ENCODE results near the gene AK8.

AK8 gene

DNA sequence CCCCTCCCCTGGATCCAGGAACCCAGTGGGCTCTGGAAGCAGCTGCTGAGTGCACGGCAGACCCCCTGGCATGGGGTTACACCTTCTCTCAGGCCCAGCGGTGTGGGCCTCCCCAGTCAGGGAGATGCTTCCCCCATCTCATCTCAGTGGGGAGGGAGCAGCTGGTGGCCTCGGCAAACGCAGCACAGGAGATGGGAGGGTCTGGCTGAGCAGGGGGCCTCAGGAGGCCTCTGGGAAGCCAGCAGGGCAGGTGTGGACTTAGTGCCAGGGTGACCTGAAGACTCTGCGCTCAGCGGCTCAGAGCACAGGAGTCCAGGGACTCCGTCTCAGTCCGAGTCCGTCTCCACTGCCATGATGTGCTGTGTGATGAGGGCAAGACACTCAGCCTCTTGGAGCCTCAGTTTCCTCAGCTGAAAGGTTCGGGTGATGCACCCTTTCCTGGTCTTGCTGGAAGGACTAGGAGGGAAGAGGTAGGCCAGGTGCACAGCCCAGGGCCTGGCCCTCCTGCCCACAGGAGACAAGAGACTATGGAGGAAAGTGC is 107.2 kb downstream of the AK8 start:
- DNase-seq (ENCODE audit: low spot score), result no peak

DNA sequence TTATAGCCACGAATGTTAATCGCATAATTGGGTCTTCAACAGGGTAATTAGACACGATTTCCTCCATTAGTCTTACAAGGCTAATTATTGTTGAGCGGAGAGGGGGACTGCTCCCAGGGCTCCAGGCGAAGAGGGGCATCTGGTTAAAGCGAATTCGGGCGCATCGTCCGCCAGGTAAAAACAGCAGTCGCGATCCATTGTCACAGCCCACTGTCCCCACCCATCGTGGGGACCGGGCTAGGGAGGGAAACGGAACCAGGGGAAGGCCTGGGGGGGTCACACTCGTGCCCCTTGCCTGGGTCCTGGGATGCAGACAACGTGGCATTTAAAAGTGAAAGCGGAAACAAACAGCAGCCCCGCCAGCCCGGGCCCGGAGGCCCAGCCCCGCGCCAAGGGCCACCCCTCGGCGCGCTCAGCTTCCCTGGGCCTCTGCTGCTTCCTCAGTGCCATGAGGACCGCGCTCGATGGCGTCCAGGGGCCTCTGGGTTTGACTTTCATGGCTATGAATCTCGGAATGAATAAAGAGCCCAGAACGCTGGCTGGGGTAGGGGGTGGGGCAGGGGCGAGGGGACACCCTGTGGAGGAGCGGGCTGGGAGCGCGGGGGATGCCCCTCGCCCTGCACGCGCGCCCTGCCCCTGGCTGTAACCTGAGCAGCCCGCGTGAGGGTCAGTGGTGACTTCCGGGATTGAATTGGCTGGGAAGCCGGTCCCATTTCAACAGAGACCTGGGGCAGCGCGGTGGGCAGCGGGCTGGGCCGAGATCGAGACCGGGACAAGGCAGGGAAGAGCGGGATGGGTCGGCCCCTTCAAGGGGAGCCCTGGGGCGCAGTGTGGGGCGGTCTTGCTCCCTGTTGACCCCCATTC is 107.9 kb downstream of the AK8 start:
- peak; percentile 60 for DNase-seq (ENCODE audit: low spot score)

DNA sequence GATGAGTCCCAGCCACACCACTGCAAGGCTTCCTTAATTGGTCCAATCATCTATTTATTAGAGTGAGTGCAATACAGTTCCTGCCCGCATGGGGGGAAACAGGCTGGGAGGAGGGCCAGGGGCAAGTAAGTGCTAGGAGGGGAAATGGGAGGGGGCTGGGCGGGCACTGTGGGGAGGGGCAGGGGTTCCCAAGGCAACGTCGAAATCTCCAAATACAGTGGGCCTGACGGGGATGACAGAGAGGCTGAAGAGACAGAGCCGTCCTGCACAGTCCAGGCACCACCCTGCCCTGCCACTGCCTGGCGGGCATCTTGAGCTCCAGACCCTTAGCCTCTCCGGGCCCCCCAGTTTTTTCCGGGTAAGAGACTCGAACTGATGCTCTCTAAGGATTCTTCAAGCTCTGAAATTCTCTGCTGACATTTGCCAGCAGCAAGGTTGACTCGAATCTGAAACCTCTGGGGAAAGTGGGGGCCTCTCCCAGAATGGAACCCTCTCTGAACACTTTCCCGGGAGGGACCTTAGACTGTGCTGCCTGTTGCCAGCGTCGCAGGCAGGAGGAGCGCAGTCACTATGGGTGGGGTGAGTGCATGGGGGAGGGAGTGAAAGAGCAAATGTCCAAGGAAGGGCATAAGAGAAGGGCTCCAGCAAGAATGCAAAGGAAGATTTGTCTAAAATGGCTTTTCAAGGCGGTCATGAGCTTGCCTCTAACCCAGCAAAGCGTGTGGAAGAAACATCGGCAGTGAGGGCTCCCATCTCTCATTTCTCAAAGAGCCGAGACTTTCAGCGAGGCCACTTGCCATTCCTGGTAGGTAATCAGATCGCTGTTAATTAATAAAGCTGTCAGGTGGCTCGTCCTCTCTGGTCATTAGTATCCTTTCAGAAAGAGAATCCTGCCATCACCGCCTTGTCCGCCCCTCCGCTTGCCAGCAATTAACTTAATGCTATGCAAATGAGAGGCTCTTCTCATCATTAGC is 108.9 kb downstream of the AK8 start:
- DNase-seq (ENCODE audit: low spot score), result peak; percentile 77

DNA sequence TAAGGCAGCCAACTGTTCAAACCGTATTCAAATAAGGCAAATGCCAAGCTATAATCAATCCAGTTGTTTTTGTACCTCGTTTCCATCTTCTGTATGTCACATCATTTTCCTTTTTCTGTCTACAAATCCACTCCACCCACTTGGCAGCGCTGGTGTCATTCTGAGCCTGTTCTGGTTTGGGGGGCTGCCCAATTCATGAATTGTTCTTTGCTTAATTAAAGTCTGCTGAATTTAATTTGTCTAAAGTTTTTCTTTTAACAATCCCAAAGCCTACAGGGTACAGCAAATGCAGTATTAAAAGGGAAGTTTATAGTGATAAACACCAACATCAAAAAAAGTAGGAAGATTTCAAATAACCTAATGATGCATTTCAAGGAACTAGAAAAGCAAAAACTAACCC is 114.5 kb downstream of the AK8 start:
- no peak for DNase-seq (ENCODE audit: low spot score)

DNA sequence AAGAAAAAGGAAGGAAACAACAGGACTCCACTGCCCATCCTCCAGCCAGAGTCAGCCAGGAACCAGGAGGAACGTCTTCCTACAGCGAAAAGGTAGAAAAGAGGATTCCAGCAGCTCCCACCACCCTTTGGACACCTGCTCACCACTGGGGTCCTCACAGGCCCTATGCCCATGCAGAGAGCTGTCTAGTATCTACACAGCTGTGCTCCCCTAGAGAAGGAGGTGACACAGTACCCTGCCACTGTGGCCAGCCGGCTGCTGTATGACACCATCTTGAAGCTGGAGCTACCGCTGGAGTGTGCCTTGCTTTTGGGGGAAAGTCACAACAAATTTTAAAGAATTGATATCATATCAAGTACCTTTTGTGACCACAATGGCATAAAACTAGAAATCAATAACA is 115.2 kb downstream of the AK8 start:
- DNase-seq (ENCODE audit: low spot score), result no peak

DNA sequence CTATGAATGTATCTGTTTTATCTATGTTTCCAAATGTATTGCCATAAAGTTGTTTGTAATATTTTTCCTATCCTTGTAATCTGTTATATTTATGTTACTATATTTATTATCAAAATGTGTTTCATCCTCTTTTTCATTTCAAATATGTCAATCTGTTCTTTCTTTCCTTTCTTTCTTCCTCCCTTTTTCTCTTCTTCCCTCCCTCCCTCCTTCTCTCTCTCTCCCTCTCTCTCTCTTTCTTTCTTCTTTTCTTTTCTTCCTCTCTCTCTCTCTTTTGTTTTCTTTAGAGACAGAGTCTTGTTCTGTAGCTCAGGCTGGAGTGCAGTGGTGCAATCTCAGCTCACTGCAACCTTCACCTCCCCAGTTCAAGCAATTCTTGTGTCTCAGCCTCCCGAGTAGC is 116.5 kb downstream of the AK8 start:
- DNase-seq (ENCODE audit: low spot score), result no peak

DNA sequence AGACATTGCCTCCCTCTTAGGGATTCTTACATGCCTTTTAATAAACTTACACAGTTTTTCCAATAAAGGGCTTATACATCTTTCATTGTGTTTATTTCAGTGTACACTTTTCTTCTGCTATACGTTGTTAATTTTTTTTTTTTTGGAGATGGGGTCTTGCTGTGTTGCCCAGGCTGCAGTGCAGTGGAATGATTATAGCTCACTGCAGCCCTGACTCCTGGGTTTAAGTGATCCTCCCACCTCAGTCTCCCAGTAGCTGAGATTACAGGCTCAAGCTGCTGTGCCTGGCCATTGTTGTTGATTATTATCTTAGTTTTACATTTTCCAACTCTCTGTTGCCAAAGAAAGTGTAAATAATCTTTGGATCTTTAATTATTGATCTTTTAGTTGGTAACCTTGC is 118.0 kb downstream of the AK8 start:
- no peak for DNase-seq (ENCODE audit: low spot score)

DNA sequence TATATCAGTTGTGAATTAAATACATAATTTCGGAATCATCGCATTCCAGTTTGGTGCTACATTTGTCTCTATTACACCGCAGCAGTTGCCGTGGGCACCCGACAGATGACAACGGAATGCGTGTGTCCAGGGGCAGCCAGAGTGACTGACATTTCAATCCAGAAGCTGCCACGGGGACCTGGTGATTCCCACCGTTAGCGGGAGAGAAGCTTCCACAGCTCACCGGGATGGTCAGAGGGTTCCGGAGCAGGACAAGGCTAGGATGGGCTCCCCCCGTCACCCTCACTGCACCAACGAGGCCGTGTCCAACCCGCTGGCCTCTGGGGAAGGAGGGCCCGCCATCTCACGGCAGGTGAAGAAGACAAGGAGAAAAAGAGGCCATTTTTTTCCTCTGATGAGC is 121.1 kb downstream of the AK8 start:
- no peak for DNase-seq (ENCODE audit: low spot score)

DNA sequence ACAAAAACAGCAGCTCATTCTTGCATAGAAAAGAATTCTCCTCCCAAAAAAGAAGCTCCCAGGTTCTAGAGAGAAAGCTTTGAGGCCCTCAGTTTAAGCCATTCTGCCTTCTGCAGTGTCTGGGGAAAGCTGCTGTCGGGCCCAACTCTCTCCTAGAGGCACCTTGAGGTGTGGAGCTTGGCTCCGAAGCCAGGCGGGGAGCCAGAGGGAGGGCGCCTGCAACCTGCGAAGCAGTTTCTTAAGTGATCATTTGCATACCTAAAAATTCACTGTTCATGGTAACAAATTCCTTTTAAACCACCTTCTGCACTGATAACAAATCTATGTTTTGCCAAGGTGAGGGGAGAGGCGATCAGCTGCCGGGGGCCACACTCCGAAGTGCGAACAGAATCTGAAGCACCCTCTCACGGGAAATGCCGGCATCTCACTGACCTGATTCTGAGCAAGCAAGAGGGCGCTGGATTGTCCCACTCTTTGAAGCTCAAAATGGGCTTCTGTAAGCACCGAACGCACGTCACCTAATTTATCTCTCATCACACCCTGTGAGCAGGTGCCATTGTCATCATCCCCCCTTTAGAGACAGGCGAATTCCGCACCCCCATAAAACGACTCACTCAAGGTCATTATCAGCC is 121.8 kb downstream of the AK8 start:
- no peak for DNase-seq (ENCODE audit: low spot score)

DNA sequence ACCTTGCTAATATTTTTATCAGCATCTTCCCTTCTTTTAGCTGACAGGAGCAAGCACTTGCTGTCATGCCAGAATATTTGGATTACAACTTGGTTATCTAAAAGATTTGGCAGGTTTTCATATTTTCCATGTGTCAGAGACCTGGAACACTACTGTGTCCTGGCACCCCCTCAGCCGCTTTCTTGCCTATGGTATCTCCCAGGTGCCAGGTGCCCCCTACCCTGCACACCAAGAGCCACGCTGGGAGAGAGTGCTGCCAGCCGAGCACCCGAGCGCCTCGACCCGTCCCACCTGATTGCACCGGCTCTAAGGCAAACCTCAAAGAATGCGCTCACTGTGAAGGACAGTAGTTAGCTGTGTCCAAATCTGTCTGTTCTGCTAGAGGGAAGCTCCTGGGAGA is 123.0 kb downstream of the AK8 start:
- no peak for DNase-seq (ENCODE audit: low spot score)

DNA sequence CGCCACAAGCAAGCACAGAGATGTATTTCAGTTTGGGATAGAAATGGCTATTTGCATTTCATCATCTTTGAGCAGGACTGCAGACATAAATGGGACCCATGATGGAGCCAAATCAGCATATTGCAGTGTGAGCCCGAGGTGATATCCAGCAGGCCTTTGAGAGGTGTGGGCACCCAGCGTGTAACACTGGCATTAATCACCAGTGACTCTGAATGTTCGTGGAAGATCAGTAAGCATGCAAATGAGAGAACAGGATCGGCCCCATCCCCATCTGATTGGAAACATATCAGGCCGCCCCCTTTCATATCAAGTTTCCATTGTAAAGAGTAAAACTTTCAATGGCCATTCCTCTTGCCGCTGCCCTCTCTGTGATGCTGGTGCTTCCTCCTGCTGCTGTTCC is 123.8 kb downstream of the AK8 start:
- DNase-seq (ENCODE audit: low spot score), result no peak

DNA sequence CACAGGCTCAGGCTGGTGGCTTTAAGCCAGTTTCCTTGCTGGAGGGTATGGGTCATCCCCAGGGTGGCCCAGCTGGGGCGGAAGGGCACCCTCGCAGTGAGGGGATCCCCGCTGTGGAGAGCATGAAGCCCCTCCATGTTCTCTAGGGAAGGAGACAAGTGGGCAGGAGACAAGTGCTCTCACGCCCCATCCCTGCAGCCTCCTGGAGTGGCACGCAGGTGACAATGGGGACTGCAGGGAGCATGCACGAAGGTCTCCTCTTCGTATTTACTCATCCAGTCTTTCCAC is 124.5 kb downstream of the AK8 start:
- DNase-seq (ENCODE audit: low spot score), result no peak

DNA sequence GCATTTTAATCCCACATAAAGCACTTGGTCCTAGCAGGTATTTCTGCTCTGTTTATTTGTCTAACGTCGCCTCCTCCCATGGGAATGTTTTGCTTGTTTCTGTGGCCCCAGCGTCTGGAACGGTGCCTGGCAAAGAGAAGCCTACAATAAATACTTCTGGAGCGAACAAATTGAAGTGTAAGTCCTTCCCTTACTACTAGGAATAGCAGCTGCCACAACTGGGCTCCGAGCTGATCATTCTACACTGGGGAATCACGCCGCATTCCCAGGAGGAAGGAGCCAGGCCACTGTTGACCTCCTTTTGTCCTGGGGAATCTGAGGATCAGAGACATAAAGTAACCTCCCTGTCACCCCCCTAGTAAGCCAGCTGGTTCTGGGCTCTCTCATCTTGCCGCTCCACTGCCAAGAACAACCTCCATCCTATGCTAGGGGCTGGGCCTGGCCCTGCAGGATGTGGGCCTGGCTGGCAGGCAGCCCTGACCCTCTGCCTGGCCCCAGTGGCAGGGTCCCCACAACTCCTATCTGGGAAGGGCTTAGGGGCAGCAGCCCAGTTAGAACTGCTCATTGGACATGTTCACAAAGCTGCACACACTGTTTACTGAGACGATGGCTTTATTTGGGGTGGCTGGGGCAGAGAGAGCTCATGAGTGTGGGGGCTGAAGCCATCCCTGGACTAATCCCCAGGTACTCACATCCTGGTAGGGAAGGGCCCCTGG is 125.0 kb downstream of the AK8 start:
- no peak for DNase-seq (ENCODE audit: low spot score)

DNA sequence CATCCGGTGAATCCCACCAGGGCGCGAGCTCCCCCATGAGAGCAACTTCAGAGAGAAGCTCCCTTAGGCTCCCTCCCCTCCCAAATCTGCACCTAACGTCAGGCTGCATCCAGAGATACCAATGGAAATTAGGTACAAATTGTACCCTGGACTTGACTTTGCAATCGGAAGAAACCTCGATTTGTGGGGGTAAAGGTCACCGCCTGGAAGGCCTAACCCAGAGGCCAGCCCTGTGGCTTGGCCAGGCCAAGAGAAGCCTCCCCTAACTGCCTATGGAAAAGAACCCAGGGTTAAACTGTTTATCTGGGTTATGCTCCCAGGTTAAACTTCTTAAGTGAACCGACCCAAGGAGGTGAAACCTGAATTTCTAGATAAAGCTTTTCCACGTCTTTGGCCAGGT is 127.4 kb downstream of the AK8 start:
- DNase-seq (ENCODE audit: low spot score), result no peak

DNA sequence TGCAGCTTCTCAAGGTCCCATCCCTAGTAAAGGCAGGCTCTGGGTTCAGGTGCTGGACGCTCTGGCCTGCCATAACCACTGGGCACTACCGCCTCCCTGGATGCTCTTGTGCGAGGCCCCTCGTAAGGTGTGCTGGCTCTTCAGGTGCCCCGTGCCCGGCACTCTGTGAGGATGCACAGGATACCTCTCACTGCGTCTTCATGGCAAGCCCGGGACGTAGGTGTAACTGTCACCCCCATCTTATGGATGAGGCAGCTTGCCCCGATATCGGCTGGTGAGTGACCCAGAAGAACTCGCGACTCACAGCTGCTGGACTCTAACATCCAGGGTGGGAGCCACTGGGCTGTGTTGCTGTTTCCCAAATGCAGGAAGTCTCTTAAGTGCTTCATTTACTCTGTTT is 128.8 kb downstream of the AK8 start:
- DNase-seq (ENCODE audit: low spot score), result no peak

DNA sequence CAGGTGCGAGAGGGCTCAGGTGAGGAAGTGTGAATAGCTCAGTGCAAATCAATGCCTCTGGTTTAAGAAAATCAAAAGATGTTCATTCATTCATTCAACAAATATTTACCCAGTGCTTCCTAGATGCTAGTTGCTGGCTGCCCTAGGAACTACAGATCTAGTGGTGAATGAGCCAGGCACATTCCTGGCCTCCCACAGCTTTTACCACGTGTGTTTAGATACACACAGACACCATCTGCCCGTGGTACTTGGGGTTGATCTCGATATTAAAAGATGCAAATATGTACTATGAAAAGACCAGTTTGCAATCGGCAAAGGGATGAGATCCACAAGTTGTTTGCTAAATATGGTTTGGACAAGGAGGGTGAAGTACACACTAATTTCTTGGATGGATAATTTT is 129.6 kb downstream of the AK8 start:
- no peak for DNase-seq (ENCODE audit: low spot score)

DNA sequence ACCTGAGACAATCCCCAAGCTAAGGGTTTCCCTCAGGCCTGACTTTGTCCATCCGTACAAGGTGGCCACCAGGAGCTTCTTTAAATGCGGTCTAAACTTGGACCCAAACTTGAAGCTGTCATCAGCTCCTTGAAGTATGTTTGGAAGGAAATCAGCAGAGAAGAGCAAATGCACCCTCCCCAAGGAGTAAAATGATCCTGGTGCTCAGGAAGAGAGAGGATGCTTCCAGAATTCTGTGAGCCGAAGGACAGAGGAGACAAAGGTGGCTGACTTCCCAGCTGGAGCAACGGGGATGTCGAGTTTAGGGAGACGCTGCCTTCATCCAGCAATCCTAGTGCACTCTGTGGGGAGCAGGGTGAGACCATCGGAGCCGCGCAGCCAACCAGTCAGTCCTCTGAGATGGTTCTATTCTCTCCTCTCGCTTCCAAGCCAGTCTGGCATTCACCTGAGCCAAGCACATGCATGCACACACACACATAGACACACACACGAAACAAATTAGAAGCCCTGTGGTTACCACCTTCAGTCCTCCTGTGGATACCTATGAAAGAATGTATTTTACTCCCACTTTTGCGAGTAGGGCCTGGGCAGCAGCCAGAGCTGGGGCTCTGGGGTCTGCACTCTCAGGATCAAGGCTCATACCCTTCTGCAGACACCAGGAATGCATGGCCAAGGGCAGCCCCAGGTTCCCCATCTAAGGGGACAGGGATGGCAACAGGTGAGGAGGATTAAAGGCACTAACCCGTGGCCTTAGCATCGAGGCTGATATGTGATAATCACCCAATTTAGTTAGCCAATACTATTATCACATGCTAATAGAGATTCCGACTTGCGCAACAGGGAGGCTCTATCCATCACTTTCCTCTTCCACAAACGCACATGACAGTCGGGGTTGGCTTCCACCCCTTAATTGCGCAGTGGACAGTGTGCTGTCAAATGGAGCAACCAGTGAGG is 132.1 kb downstream of the AK8 start:
- DNase-seq (ENCODE audit: low spot score), result no peak

DNA sequence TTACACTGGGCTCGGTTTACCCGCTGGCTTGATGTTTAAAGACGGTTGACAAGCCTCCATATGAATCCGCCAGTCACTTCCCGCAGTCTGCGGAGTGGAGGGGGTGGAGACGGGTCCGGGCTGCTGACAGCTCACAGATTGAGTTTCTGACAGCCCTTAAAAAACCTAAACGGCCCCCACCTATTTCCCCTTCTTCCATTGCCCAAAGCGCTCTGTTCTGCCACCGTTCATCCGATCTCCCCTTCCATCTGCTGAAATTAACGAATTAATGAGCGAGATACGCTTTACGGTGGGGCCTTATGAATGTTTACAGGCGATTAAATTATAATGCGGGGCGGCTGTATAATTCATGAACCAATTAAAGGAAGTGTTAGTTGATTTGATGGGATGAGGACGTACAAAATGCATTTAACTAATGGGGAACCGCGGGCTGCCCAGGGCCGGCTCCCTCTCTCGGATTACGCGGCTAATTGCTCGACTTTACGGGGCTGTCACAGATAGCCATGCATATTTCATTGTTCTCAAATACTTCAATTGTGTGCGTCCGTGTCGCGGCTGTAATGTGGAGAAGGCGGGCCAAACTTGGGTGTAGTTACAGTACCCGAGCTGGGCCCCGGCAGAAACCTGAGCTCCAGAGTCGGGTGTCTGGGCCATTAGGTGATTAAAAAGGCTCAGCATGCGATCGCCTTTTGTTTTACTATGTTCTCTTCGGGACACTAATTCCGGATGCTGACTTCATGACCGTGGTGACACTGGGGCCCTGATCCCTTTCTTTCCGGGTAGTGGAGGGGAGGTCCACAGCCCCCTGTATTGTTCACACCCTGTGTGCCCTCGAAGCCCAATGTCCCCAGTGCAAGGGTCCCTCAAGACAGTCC is 133.0 kb downstream of the AK8 start:
- no peak for DNase-seq (ENCODE audit: low spot score)

DNA sequence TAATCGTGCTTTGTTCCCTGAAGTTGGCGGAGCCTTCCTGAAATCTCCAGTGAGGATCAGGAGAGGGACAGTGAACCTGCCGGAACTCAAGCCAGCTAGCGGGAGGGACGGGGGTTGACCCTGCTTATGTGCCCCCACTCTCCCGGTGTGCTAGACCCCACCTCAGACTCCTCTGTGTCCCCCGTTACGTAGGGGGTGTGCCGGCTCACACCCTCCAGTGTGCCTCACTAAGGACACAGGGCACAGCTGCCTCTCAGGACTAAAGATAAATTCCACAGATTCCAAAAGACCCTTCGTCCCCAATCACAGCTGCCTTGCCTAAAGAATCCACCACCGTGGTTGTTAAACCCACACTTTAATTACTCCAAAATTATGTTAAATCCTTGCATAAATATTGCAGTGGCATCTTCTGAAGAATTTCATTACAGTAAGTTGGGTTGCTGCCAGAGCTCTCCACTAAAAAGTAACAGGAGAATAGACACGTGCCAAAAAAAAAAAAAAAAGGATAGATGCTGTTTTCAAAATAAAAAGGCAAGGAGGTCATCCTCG is 134.1 kb downstream of the AK8 start:
- no peak for DNase-seq (ENCODE audit: low spot score)

Measured in CD4-positive, alpha-beta T cell treated with Interleukin-2 at 100 ng/mL for 4 hours (primary cell).